GM23338 (cell line): ENCODE results near the gene DNAI1. TPM values are rescaled to one million over a fixed set of nuclear protein-coding genes. Genes with fewer than 3 reads are reported as not detected.

ENCODE experiments used
- ATAC-seq: fragments of 200-7000 bp; cut with Tn5 transposase; 3 replicates; pipeline ENCODE4 v1.9.1; 2020
- DNase-seq: peaks from one replicate; pipeline ENCODE4 v3.0.0-alpha.2; 2015; ENCODE audit warnings: low spot score
- H2AFZ ChIP-seq: fragments of 200-600 bp; sonication (generic); 2 replicates; pipeline ENCODE4 v1.8.0; 2016; ENCODE audit warnings: antibody characterized with exemption, mild to moderate bottlenecking, moderate library complexity
- H3F3A ChIP-seq: fragments of 200-600 bp; sonication (generic); replicated peaks from 2 replicates; pipeline ENCODE4 v1.8.0; 2017; ENCODE audit warnings: antibody characterized with exemption, mixed run types, low read depth
- H3K27ac ChIP-seq: fragments of 200-600 bp; sonication (generic); 2 replicates; pipeline ENCODE4 v1.6.1; 2016; ENCODE audit warnings: low read depth
- H3K27me3 ChIP-seq: fragments of 200-600 bp; sonication (generic); 2 replicates; pipeline ENCODE4 v1.8.0; 2016; ENCODE audit warnings: mild to moderate bottlenecking, mixed run types, moderate library complexity; ENCODE audit not compliant: insufficient read depth
- H3K36me3 ChIP-seq: fragments of 200-600 bp; sonication (generic); 2 replicates; pipeline ENCODE4 v1.8.0; 2016; ENCODE audit warnings: mild to moderate bottlenecking; ENCODE audit not compliant: insufficient read depth
- H3K4me1 ChIP-seq: fragments of 200-600 bp; sonication (generic); 2 replicates; pipeline ENCODE4 v1.8.0; 2016; ENCODE audit warnings: mild to moderate bottlenecking, moderate library complexity; ENCODE audit not compliant: insufficient read depth
- H3K4me2 ChIP-seq: fragments of 200-600 bp; sonication (generic); 2 replicates; pipeline ENCODE4 v1.7.1; 2017; ENCODE audit warnings: mixed run types
- H3K4me3 ChIP-seq: fragments of 200-600 bp; sonication (generic); 2 replicates; pipeline ENCODE4 v1.6.1; 2016; ENCODE audit warnings: mixed run types
- H3K79me2 ChIP-seq: fragments of 200-600 bp; sonication (generic); replicated peaks from 2 replicates; pipeline ENCODE4 v1.8.0; 2017; ENCODE audit warnings: mild to moderate bottlenecking; ENCODE audit not compliant: insufficient read depth
- H3K9me2 ChIP-seq: fragments of 200-600 bp; sonication (generic); 2 replicates; pipeline ENCODE4 v1.8.0; 2017; ENCODE audit not compliant: insufficient read depth
- H4K20me1 ChIP-seq: fragments of 200-600 bp; sonication (generic); replicated peaks from 2 replicates; pipeline ENCODE4 v1.8.0; 2017; ENCODE audit warnings: mild to moderate bottlenecking; ENCODE audit not compliant: insufficient read depth
- H3K27ac Mint-ChIP-seq: 2 replicates; pipeline ENCODE4 v1.8.0; 2020; ENCODE audit warnings: inconsistent platforms, mild to moderate bottlenecking, moderate library complexity, mixed read lengths
- H3K27me3 Mint-ChIP-seq: 3 replicates; pipeline ENCODE4 v1.8.0; 2022; ENCODE audit warnings: low read depth, mild to moderate bottlenecking, moderate library complexity, mixed read lengths, inconsistent platforms; ENCODE audit not compliant: insufficient read depth, poor library complexity
- H3K36me3 Mint-ChIP-seq: 3 replicates; pipeline ENCODE4 v1.8.0; 2021; ENCODE audit warnings: low read depth, mild to moderate bottlenecking, inconsistent platforms, moderate library complexity, mixed read lengths
- H3K4me1 Mint-ChIP-seq: 3 replicates; pipeline ENCODE4 v1.8.0; 2020; ENCODE audit warnings: mild to moderate bottlenecking, inconsistent platforms, mixed read lengths
- H3K4me3 Mint-ChIP-seq: 3 replicates; pipeline ENCODE4 v1.8.0; 2021; ENCODE audit warnings: moderate library complexity, mild to moderate bottlenecking, inconsistent platforms, mixed read lengths
- H3K9me3 Mint-ChIP-seq: 3 replicates; pipeline ENCODE4 v1.8.0; 2020; ENCODE audit warnings: moderate library complexity, mild to moderate bottlenecking, inconsistent platforms, mixed read lengths
- CREB1 ChIP-seq: fragments of 250-450 bp; sonication (Bioruptor Pico); IDR thresholded peaks from 2 replicates; pipeline ENCODE4 v1.5.0; 2020; ENCODE audit warnings: low read depth, mild to moderate bottlenecking, moderate library complexity
- EZH2 ChIP-seq: fragments of 200-600 bp; sonication (generic); IDR thresholded peaks from one replicate; pipeline ENCODE4 v1.8.0; 2017; ENCODE audit warnings: antibody characterized with exemption, mild to moderate bottlenecking, low read depth; ENCODE audit not compliant: unreplicated experiment
- EZH2phosphoT487 ChIP-seq: fragments of 200-600 bp; sonication (generic); IDR thresholded peaks from one replicate; pipeline ENCODE4 v1.8.1; 2018; ENCODE audit warnings: antibody characterized with exemption; ENCODE audit not compliant: unreplicated experiment
- JUNB ChIP-seq: IDR thresholded peaks from one replicate; pipeline ENCODE4 v1.6.1; 2016; ENCODE audit warnings: antibody characterized with exemption; ENCODE audit not compliant: unreplicated experiment
- NANOG ChIP-seq: IDR thresholded peaks from 2 replicates; pipeline ENCODE4 v1.6.1; 2016; ENCODE audit warnings: antibody characterized with exemption, borderline replicate concordance
- POLR2AphosphoS5 ChIP-seq: IDR thresholded peaks from 2 replicates; pipeline ENCODE4 v1.6.1; 2016; ENCODE audit warnings: antibody characterized with exemption, low read depth
- ZNF114 ChIP-seq: fragments of 250-450 bp; sonication (Bioruptor Pico); IDR thresholded peaks from 2 replicates; pipeline ENCODE4 v1.5.0; 2020; ENCODE audit warnings: mild to moderate bottlenecking, moderate library complexity
- ZNF331 ChIP-seq: fragments of 250-450 bp; sonication (Bioruptor Pico); IDR thresholded peaks from 2 replicates; pipeline ENCODE4 v1.5.0; 2020; ENCODE audit warnings: low read depth, mild to moderate bottlenecking, moderate library complexity
- polyA plus RNA-seq: library from polyadenylated mRNA; unstranded; fragments of >200 nt; fragmentation: Nextera tagmentation; extraction: Ambion mirVana; gene quantifications from 2 replicates; pipeline ENCODE4 v1.2.1, GENCODE V29; 2016
- total RNA-seq: library from RNA; depleted of rRNA; stranded (reverse); fragments of >200 nt; shearing (Covaris generic); gene quantifications from 2 replicates; pipeline ENCODE4 v1.2.3, GENCODE V29; 2014
- TF ChIP-seq, protein P1 (sequence below), 2 experiments: fragments of 200-600 bp in 1 of 2; sonication (generic) in 1 of 2; conservative IDR thresholded peaks; 2 replicates each; pipeline versions ENCODE4 v1.5.1 to v1.6.1; 2016 to 2017; ENCODE audit warnings: antibody characterized with exemption in 2 of 2, low read depth in 2 of 2, mild to moderate bottlenecking in 2 of 2, moderate library complexity in 1 of 2
- TF ChIP-seq, protein P2 (sequence below): IDR thresholded peaks from one replicate; pipeline ENCODE4 v1.6.1; 2018; ENCODE audit warnings: antibody characterized with exemption; ENCODE audit not compliant: unreplicated experiment
- TF ChIP-seq, protein P3 (sequence below): IDR thresholded peaks from 2 replicates; pipeline ENCODE4 v1.6.1; 2016; ENCODE audit warnings: antibody characterized with exemption
- TF ChIP-seq, protein P4 (sequence below): fragments of 250-450 bp; sonication (Bioruptor Pico); IDR thresholded peaks from 2 replicates; pipeline ENCODE4 v1.5.0; 2020; ENCODE audit warnings: mild to moderate bottlenecking, moderate library complexity

The DNAI1 gene
- total and polyA plus RNA-seq, 2 experiments from 2014 or later: 1.0 to 1.1 TPM

DNA sequence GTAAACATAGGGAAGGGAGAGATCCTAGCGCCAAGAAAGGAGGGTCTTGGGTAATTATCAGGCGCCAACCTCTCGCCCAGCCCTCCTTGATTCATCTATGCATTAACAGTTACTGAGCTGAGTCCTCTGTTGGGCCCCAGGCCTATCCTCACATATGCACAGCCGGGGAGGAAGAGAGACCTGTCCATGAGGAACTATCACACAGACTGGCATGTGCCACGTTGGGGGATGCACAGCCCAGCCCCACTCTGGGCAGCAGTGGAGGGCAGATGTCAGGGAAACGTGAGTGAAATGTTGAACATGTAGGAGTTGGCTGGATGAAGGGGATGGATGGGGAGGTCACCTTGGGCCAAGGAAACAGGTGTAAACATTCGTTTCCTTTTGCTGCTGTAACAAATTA is 82.9 kb downstream of the DNAI1 start:
- no peak overlapping the region for H3K4me3 ChIP-seq
- no peaks in the 10 kb centered on the region for H4K20me1 ChIP-seq
- H3K9me3 Mint-ChIP-seq: no peaks in the 10 kb centered on the region; the same call in 2 of the 3 replicates
- no peaks in the 10 kb centered on the region for H3K36me3 Mint-ChIP-seq
- TF ChIP-seq CREB1 (no peak), ZNF331 (CRISPR knock-in tag) (no peak), NANOG (no peak), ZNF114 (CRISPR knock-in tag) (no peak), EZH2 (no peak), JUNB (no peak), EZH2phosphoT487 (no peak), POLR2AphosphoS5 (no peak)
- TF ChIP-seq, protein P1, sequence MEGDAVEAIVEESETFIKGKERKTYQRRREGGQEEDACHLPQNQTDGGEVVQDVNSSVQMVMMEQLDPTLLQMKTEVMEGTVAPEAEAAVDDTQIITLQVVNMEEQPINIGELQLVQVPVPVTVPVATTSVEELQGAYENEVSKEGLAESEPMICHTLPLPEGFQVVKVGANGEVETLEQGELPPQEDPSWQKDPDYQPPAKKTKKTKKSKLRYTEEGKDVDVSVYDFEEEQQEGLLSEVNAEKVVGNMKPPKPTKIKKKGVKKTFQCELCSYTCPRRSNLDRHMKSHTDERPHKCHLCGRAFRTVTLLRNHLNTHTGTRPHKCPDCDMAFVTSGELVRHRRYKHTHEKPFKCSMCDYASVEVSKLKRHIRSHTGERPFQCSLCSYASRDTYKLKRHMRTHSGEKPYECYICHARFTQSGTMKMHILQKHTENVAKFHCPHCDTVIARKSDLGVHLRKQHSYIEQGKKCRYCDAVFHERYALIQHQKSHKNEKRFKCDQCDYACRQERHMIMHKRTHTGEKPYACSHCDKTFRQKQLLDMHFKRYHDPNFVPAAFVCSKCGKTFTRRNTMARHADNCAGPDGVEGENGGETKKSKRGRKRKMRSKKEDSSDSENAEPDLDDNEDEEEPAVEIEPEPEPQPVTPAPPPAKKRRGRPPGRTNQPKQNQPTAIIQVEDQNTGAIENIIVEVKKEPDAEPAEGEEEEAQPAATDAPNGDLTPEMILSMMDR (conservative IDR thresholded peaks at IDR 0.05; ENCODE audit: low read depth in 2 of 2): no peak
- TF ChIP-seq, protein P2, sequence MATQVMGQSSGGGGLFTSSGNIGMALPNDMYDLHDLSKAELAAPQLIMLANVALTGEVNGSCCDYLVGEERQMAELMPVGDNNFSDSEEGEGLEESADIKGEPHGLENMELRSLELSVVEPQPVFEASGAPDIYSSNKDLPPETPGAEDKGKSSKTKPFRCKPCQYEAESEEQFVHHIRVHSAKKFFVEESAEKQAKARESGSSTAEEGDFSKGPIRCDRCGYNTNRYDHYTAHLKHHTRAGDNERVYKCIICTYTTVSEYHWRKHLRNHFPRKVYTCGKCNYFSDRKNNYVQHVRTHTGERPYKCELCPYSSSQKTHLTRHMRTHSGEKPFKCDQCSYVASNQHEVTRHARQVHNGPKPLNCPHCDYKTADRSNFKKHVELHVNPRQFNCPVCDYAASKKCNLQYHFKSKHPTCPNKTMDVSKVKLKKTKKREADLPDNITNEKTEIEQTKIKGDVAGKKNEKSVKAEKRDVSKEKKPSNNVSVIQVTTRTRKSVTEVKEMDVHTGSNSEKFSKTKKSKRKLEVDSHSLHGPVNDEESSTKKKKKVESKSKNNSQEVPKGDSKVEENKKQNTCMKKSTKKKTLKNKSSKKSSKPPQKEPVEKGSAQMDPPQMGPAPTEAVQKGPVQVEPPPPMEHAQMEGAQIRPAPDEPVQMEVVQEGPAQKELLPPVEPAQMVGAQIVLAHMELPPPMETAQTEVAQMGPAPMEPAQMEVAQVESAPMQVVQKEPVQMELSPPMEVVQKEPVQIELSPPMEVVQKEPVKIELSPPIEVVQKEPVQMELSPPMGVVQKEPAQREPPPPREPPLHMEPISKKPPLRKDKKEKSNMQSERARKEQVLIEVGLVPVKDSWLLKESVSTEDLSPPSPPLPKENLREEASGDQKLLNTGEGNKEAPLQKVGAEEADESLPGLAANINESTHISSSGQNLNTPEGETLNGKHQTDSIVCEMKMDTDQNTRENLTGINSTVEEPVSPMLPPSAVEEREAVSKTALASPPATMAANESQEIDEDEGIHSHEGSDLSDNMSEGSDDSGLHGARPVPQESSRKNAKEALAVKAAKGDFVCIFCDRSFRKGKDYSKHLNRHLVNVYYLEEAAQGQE: no peak
- TF ChIP-seq, protein P3, sequence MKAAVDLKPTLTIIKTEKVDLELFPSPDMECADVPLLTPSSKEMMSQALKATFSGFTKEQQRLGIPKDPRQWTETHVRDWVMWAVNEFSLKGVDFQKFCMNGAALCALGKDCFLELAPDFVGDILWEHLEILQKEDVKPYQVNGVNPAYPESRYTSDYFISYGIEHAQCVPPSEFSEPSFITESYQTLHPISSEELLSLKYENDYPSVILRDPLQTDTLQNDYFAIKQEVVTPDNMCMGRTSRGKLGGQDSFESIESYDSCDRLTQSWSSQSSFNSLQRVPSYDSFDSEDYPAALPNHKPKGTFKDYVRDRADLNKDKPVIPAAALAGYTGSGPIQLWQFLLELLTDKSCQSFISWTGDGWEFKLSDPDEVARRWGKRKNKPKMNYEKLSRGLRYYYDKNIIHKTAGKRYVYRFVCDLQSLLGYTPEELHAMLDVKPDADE: no peak
- TF ChIP-seq, protein P4, sequence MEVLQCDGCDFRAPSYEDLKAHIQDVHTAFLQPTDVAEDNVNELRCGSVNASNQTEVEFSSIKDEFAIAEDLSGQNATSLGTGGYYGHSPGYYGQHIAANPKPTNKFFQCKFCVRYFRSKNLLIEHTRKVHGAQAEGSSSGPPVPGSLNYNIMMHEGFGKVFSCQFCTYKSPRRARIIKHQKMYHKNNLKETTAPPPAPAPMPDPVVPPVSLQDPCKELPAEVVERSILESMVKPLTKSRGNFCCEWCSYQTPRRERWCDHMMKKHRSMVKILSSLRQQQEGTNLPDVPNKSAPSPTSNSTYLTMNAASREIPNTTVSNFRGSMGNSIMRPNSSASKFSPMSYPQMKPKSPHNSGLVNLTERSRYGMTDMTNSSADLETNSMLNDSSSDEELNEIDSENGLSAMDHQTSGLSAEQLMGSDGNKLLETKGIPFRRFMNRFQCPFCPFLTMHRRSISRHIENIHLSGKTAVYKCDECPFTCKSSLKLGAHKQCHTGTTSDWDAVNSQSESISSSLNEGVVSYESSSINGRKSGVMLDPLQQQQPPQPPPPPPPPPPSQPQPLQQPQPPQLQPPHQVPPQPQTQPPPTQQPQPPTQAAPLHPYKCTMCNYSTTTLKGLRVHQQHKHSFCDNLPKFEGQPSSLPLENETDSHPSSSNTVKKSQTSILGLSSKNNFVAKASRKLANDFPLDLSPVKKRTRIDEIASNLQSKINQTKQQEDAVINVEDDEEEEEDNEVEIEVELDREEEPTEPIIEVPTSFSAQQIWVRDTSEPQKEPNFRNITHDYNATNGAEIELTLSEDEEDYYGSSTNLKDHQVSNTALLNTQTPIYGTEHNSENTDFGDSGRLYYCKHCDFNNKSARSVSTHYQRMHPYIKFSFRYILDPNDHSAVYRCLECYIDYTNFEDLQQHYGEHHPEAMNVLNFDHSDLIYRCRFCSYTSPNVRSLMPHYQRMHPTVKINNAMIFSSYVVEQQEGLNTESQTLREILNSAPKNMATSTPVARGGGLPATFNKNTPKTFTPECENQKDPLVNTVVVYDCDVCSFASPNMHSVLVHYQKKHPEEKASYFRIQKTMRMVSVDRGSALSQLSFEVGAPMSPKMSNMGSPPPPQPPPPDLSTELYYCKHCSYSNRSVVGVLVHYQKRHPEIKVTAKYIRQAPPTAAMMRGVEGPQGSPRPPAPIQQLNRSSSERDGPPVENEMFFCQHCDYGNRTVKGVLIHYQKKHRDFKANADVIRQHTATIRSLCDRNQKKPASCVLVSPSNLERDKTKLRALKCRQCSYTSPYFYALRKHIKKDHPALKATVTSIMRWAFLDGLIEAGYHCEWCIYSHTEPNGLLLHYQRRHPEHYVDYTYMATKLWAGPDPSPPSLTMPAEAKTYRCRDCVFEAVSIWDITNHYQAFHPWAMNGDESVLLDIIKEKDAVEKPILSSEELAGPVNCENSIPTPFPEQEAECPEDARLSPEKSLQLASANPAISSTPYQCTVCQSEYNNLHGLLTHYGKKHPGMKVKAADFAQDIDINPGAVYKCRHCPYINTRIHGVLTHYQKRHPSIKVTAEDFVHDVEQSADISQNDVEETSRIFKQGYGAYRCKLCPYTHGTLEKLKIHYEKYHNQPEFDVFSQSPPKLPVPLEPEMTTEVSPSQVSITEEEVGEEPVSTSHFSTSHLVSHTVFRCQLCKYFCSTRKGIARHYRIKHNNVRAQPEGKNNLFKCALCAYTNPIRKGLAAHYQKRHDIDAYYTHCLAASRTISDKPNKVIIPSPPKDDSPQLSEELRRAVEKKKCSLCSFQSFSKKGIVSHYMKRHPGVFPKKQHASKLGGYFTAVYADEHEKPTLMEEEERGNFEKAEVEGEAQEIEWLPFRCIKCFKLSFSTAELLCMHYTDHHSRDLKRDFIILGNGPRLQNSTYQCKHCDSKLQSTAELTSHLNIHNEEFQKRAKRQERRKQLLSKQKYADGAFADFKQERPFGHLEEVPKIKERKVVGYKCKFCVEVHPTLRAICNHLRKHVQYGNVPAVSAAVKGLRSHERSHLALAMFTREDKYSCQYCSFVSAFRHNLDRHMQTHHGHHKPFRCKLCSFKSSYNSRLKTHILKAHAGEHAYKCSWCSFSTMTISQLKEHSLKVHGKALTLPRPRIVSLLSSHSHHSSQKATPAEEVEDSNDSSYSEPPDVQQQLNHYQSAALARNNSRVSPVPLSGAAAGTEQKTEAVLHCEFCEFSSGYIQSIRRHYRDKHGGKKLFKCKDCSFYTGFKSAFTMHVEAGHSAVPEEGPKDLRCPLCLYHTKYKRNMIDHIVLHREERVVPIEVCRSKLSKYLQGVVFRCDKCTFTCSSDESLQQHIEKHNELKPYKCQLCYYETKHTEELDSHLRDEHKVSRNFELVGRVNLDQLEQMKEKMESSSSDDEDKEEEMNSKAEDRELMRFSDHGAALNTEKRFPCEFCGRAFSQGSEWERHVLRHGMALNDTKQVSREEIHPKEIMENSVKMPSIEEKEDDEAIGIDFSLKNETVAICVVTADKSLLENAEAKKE: no peak
- H3K4me2 ChIP-seq: no peak overlapping the region
- H3K9me2 ChIP-seq: no peaks in the 10 kb centered on the region
- H3F3A ChIP-seq: no peaks in the 10 kb centered on the region
- H3K27me3 Mint-ChIP-seq: peaks cover 1% of the 10 kb centered on the region
- peaks cover 4% of the 10 kb centered on the region; the same call in 2 of the 3 replicates for H3K4me1 Mint-ChIP-seq
- no peaks in the 10 kb centered on the region for H3K36me3 ChIP-seq
- DNase-seq (no peak), ATAC-seq (no peak)
- H3K27ac ChIP-seq: no peak overlapping the region
- H3K27me3 ChIP-seq: no peaks in the 10 kb centered on the region
- H2AFZ ChIP-seq: no peak overlapping the region
- H3K4me1 ChIP-seq: no peaks in the 10 kb centered on the region
- H3K27ac Mint-ChIP-seq: no peak overlapping the region
- H3K79me2 ChIP-seq: no peaks in the 10 kb centered on the region
- H3K4me3 Mint-ChIP-seq: no peak overlapping the region
